HG03460 (cell line): ENCODE results near the gene PDE7B.
"Not testable (repeated sequence)": the region's sequence is repeated elsewhere in the genome, so short reads cannot be mapped to it uniquely, and the experiment has no call there.

ENCODE experiments used
- ATAC-seq: cut with Tn5 transposase; IDR thresholded peaks from one replicate; pipeline ENCODE4 v1.9.1; 2021; ENCODE audit not compliant: unreplicated experiment

PDE7B gene

GRCh38 chr6:136094812-136095211 lies 243.3 kb downstream of the PDE7B start:
- no peak for ATAC-seq

- no peak for ATAC-seq
Measured at GRCh38 chr6:136095986-136096385, 244.5 kb downstream of the PDE7B start.

GRCh38 chr6:136102991-136103688 lies 251.6 kb downstream of the PDE7B start:
- ATAC-seq: no peak

GRCh38 chr6:136103763-136104311 lies 252.3 kb downstream of the PDE7B start:
- no peak for ATAC-seq

GRCh38 chr6:136104556-136104955 lies 253.1 kb downstream of the PDE7B start:
- no peak for ATAC-seq

- not testable (repeated sequence) for ATAC-seq
Measured at GRCh38 chr6:136105797-136106196, 254.3 kb downstream of the PDE7B start.

- no peak for ATAC-seq
Measured at GRCh38 chr6:136108361-136108945, 257.0 kb downstream of the PDE7B start.

- ATAC-seq: no peak
Measured at GRCh38 chr6:136111831-136112230, 260.3 kb downstream of the PDE7B start.

GRCh38 chr6:136112262-136112661 lies 260.8 kb downstream of the PDE7B start:
- no peak for ATAC-seq

- ATAC-seq: no peak
Measured at GRCh38 chr6:136113736-136114173, 262.3 kb downstream of the PDE7B start.

- ATAC-seq: no peak
Measured at GRCh38 chr6:136114661-136115060, 263.2 kb downstream of the PDE7B start.

GRCh38 chr6:136115941-136116340 lies 264.4 kb downstream of the PDE7B start:
- no peak for ATAC-seq

GRCh38 chr6:136117081-136117480 lies 265.6 kb downstream of the PDE7B start:
- no peak for ATAC-seq

GRCh38 chr6:136118787-136119186 lies 267.3 kb downstream of the PDE7B start:
- ATAC-seq: no peak

- no peak for ATAC-seq
Measured at GRCh38 chr6:136123468-136123867, 272.0 kb downstream of the PDE7B start.

- no peak for ATAC-seq
Measured at GRCh38 chr6:136125585-136125984, 274.1 kb downstream of the PDE7B start.

- no peak for ATAC-seq
Measured at GRCh38 chr6:136127873-136128272, 276.4 kb downstream of the PDE7B start.

- no peak for ATAC-seq
Measured at GRCh38 chr6:136129365-136129764, 277.9 kb downstream of the PDE7B start.

GRCh38 chr6:136134268-136134667 lies 282.8 kb downstream of the PDE7B start:
- no peak for ATAC-seq

- no peak for ATAC-seq
Measured at GRCh38 chr6:136134751-136135150, 283.2 kb downstream of the PDE7B start.

GRCh38 chr6:136136274-136136673 lies 284.8 kb downstream of the PDE7B start:
- no peak for ATAC-seq

- ATAC-seq: no peak
Measured at GRCh38 chr6:136137008-136137692, 285.6 kb downstream of the PDE7B start.
